ENCODE data around the gene DOK3. TPM values are rescaled to one million over a fixed set of nuclear protein-coding genes. Genes with fewer than 3 reads are reported as not detected.

DOK3 gene
- total and polyA plus RNA-seq, 2 of the 13 experiments (the other 11 are each of a cell fraction or from before 2014, with no cell fraction given) = 1.4 to 1.5 TPM

DNA sequence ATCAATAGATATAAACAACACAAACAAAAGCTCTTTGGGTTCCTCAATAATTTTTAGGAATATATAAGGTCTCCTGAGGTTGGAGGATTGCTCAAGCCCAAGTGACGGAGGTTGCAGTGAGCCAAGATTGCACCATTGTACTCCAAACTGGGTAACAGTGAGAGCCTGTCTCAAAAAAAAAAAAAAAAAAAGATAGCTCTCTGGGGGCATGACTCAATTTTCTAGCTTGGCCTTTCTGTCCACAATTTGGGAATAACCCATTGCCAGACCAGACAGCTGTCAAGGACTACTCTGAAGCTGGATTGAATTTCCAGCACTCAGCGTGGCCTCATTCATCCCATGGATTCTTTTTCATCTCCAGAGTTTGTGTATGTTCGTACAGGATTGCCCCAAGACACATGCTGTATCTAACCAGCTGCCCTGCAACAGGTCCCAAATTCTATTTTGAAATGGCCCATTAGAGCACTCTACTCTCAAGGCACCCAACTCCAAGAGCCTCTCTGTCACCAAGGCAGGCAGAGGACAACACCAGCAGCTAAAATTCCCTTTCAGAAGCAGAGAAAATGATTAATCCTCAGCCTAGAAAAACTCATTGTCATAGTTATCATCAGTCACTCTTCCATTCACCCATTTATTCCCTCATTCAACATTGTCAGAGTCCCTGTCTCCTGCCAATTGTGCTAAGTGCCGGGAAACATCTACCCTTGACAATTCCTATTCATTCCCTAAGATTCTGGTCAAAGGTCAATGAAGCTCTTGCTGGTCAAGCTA, 36.0 kb upstream of the DOK3 start (continued):
- TF ChIP-seq, protein P1, sequence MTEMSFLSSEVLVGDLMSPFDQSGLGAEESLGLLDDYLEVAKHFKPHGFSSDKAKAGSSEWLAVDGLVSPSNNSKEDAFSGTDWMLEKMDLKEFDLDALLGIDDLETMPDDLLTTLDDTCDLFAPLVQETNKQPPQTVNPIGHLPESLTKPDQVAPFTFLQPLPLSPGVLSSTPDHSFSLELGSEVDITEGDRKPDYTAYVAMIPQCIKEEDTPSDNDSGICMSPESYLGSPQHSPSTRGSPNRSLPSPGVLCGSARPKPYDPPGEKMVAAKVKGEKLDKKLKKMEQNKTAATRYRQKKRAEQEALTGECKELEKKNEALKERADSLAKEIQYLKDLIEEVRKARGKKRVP (CRISPR knock-in tag; IDR thresholded peaks at IDR 0.05) = peak in 1 of 2 experiments; percentile 90; a peak in 2 of 4 replicates

DNA sequence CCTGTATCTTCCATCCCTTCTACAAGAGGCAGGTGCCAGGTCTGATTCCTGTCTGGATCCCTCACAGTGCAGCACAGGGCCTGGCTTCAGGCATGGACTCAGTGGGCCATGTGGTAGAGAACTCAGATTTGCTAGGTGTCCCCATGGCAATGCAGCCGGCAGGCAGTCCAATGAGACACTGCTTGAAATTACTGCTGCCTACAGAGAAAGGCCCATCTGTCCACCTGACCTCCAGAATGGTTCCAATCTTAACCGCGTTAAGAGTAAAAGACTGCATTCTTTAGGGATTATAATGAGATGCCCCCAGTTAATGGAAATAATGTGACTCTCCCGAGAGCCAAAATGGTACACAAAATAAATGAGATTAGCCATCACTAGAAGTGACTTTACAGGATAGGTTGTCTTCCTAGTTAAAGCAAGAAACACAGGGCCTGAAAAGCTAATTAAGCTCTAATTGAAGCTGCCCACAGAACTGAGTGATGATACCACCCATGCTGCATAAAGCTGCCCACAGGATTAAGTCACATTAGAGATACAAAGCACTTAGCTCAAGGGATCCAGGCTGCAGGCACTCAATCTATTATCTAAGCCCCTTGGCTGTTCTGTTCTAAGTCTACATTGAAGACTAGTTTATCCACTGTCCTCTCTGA, 33.3 kb upstream of the DOK3 start:
- Histone ChIP-seq H3K27ac (ENCODE audit: extremely low read length, insufficient read depth, low read length) (no peak overlapping the region), H4K20me1 (ENCODE audit: insufficient read depth, low read length) (peaks cover 15% of the 10 kb centered on the region), H2AFZ (ENCODE audit: low read length) (no peak overlapping the region), H3K79me2 (ENCODE audit: insufficient read depth, low read length) (peaks cover 58% of the 10 kb centered on the region), H3K4me2 (ENCODE audit: low read depth, low read length) (no peak overlapping the region), H3K4me3 (replicated peaks in 1 of 3; ENCODE audit: insufficient read depth in 1 of 3, low read depth in 2 of 3, low read length in 3 of 3) (no peak overlapping the region), H3K9ac (ENCODE audit: insufficient read depth, low read depth, low read length) (no peak overlapping the region), H3K4me1 (ENCODE audit: insufficient read depth, low read length) (peaks cover 31% of the 10 kb centered on the region), H3K27me3 (ENCODE audit: control insufficient read depth in 1 of 2, insufficient read depth in 2 of 2, low read length in 2 of 2) (no peaks in the 10 kb centered on the region), H3K36me3 (replicated peaks in 1 of 2; ENCODE audit: control insufficient read depth in 1 of 2, insufficient read depth in 2 of 2, low read length in 2 of 2) (peaks cover 17 to 49% of the 10 kb centered on the region in 2 experiments), H3K9me3 (ENCODE audit: low read length) (no peaks in the 10 kb centered on the region)
- 98% methylated on average over 3 of the region's 4 CpGs for WGBS (ENCODE audit: low lambda C conversion rate)
- DNase-seq (ENCODE audit: low spot score) = no peak
- POLR2A ChIA-PET = no interaction called here
- intact Hi-C loops (cut with micrococcal nuclease; ENCODE audit: unreplicated experiment) = no loop called here
- no peak for ATAC-seq
- FAIRE-seq = no peak
- BruUV-seq (replicated peaks) = no TSS peak
- CTCF ChIA-PET (ENCODE audit: low intra/inter-chr PET ratio, low total read pairs) = no interaction called here
- in situ Hi-C loops (cut with HindIII; ENCODE audit: extremely low pct_ligation_motif_present, low pct_unique_long_range_greater_than_20kb) = no loop called here
- no peak for TF ChIP-seq NFE2L1 (CRISPR knock-in tag; IDR thresholded peaks at IDR 0.05; ENCODE audit: borderline replicate concordance)
- no peak for TF ChIP-seq PITX1 (CRISPR knock-in tag; IDR thresholded peaks at IDR 0.05)
- no peak for TF ChIP-seq ZFP90 (CRISPR knock-in tag; IDR thresholded peaks at IDR 0.05; ENCODE audit: borderline replicate concordance)
- no peak for TF ChIP-seq ZNF839 (CRISPR knock-in tag; IDR thresholded peaks at IDR 0.05; ENCODE audit: borderline replicate concordance)
- no peak for TF ChIP-seq ZNF569 (CRISPR knock-in tag; IDR thresholded peaks at IDR 0.05; ENCODE audit: borderline replicate concordance)
- TF ChIP-seq NKX3-1 (CRISPR knock-in tag; IDR thresholded peaks at IDR 0.05) = no peak
- TF ChIP-seq ZNF235 (CRISPR knock-in tag; IDR thresholded peaks at IDR 0.05; ENCODE audit: borderline replicate concordance) = no peak
- TF ChIP-seq HMG20B (CRISPR knock-in tag; conservative IDR thresholded peaks at IDR 0.05) = no peak
- TF ChIP-seq, protein P2, sequence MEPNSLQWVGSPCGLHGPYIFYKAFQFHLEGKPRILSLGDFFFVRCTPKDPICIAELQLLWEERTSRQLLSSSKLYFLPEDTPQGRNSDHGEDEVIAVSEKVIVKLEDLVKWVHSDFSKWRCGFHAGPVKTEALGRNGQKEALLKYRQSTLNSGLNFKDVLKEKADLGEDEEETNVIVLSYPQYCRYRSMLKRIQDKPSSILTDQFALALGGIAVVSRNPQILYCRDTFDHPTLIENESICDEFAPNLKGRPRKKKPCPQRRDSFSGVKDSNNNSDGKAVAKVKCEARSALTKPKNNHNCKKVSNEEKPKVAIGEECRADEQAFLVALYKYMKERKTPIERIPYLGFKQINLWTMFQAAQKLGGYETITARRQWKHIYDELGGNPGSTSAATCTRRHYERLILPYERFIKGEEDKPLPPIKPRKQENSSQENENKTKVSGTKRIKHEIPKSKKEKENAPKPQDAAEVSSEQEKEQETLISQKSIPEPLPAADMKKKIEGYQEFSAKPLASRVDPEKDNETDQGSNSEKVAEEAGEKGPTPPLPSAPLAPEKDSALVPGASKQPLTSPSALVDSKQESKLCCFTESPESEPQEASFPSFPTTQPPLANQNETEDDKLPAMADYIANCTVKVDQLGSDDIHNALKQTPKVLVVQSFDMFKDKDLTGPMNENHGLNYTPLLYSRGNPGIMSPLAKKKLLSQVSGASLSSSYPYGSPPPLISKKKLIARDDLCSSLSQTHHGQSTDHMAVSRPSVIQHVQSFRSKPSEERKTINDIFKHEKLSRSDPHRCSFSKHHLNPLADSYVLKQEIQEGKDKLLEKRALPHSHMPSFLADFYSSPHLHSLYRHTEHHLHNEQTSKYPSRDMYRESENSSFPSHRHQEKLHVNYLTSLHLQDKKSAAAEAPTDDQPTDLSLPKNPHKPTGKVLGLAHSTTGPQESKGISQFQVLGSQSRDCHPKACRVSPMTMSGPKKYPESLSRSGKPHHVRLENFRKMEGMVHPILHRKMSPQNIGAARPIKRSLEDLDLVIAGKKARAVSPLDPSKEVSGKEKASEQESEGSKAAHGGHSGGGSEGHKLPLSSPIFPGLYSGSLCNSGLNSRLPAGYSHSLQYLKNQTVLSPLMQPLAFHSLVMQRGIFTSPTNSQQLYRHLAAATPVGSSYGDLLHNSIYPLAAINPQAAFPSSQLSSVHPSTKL (CRISPR knock-in tag; IDR thresholded peaks at IDR 0.05) = no peak
- TF ChIP-seq CBFB (CRISPR knock-in tag; IDR thresholded peaks at IDR 0.05) = no peak
- TF ChIP-seq, protein P3, sequence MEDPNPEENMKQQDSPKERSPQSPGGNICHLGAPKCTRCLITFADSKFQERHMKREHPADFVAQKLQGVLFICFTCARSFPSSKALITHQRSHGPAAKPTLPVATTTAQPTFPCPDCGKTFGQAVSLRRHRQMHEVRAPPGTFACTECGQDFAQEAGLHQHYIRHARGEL (CRISPR knock-in tag; IDR thresholded peaks at IDR 0.05) = no peak
